ENCODE data around the gene MT1F. TPM values are rescaled to one million over a fixed set of nuclear protein-coding genes. Genes with fewer than 3 reads are reported as not detected.

Gene MT1F
- total and polyA plus RNA-seq, 10 of the 15 experiments (the other 5 are each of a cell fraction or from before 2014, with no cell fraction given): 0.28 to 2.5 (median 1.1) TPM; not detected in 1

DNA sequence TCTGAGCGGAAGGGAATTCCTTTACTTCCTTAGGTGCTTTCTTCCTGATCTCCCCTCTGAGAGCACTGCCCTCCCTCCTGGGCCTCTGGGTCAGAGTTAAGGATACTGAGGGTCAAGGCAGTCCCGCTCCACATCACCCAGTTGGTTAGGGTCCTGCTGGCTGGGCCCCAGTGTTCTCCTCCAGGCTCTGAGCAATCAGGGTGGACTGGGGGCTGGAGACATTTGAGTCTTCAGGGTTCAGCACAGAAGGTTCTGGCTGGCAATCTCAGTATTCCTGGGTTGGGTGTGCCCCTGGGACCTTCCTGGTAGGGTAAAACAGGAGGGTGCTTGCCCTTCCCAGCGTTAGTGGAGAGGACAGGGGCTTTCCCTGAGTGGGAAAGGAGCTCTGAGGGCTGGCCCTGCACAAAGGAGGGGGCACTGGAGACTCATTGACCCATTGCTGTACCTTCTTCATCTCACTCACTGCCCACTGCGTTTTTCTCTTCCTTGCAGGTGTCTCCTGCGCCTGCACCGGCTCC, 24.9 kb upstream of the MT1F start:
- in situ Hi-C loops (cut with MboI): no loop called here
- ChIA-PET CTCF (no interaction called here), SMC1A (ENCODE audit: uncharacterized antibody, unreplicated experiment) (interaction anchor here (1.2 kb wide), 1 partner anchor 9 kb away, joined by 4 read pairs; no protein-coding TSS in a partner anchor), RAD21 (ENCODE audit: unreplicated experiment) (interaction anchor here (1.7 kb wide), 1 partner anchor 10 kb away, joined by 5 read pairs; no protein-coding TSS in a partner anchor), POLR2A (no interaction called here)
- FAIRE-seq (no peak), ATAC-seq (no peak), DNase-seq (ENCODE audit: low read depth, low spot score) (no peak)
- Histone ChIP-seq H3K9me3 (replicated peaks; ENCODE audit: control insufficient read depth, insufficient read depth, low read length) (no peaks in the 10 kb centered on the region), H4K20me1 (ENCODE audit: control insufficient read depth, insufficient read depth) (no peaks in the 10 kb centered on the region), H3K27ac (ENCODE audit: control insufficient read depth, insufficient read depth) (no peak overlapping the region), H3K4me3 (no peak overlapping the region), H3K36me3 (ENCODE audit: control insufficient read depth in 2 of 2, insufficient read depth in 2 of 2, low read length in 1 of 2) (no peaks in the 10 kb centered on the region), H2AFZ (ENCODE audit: control insufficient read depth, low read depth, low read length) (no peak overlapping the region), H3K4me2 (ENCODE audit: control insufficient read depth, insufficient read depth) (no peak overlapping the region), H3K4me1 (ENCODE audit: control insufficient read depth, insufficient read depth, low read length) (peaks cover 15% of the 10 kb centered on the region), H3K79me2 (ENCODE audit: control insufficient read depth, insufficient read depth, low read length) (no peaks in the 10 kb centered on the region), H3K9ac (ENCODE audit: control insufficient read depth, insufficient read depth, low read length) (no peak overlapping the region), H3K27me3 (replicated peaks in 1 of 2; ENCODE audit: control insufficient read depth in 2 of 2, insufficient read depth in 2 of 2, low read length in 1 of 2) (peaks cover 15 to 24% of the 10 kb centered on the region in 2 experiments)
- WGBS (ENCODE audit: insufficient coverage, insufficient replicate concordance, low lambda C conversion rate, missing lambda C conversion rate): 7% methylated on average over 6 of the region's 6 CpGs
- intact Hi-C loops (cut with micrococcal nuclease; ENCODE audit: unreplicated experiment): no loop called here
- no TSS peak for BruUV-seq (replicated peaks)
- TF ChIP-seq, protein P1, sequence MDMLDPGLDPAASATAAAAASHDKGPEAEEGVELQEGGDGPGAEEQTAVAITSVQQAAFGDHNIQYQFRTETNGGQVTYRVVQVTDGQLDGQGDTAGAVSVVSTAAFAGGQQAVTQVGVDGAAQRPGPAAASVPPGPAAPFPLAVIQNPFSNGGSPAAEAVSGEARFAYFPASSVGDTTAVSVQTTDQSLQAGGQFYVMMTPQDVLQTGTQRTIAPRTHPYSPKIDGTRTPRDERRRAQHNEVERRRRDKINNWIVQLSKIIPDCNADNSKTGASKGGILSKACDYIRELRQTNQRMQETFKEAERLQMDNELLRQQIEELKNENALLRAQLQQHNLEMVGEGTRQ (IDR thresholded peaks at IDR 0.05; ENCODE audit: borderline replicate concordance, low read depth, low read length): no peak
- TF ChIP-seq ATF7 (IDR thresholded peaks at IDR 0.05; ENCODE audit: low read depth) (no peak), TAF1 (IDR thresholded peaks at IDR 0.05; ENCODE audit: borderline replicate concordance, low read depth, low read length) (no peak), NR2F1 (conservative IDR thresholded peaks at IDR 0.05) (no peak), STAT1 (conservative IDR thresholded peaks at IDR 0.05) (no peak), TCF3 (IDR thresholded peaks at IDR 0.05; ENCODE audit: borderline replicate concordance, insufficient read depth, low read depth, low read length) (no peak), HDAC2 (IDR thresholded peaks at IDR 0.05) (no peak), FOXK2 (IDR thresholded peaks at IDR 0.05) (no peak), POU2F2 (IDR thresholded peaks at IDR 0.05; ENCODE audit: borderline replicate concordance, low read depth, low read length) (no peak), ZSCAN29 (IDR thresholded peaks at IDR 0.05) (no peak), CBFB (IDR thresholded peaks at IDR 0.05; ENCODE audit: low read depth) (no peak), IKZF1 (conservative IDR thresholded peaks at IDR 0.05) (no peak), YBX1 (IDR thresholded peaks at IDR 0.05) (no peak)
- TF ChIP-seq, protein P2, sequence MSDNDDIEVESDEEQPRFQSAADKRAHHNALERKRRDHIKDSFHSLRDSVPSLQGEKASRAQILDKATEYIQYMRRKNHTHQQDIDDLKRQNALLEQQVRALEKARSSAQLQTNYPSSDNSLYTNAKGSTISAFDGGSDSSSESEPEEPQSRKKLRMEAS (IDR thresholded peaks at IDR 0.05; ENCODE audit: low read depth, low read length): no peak
- TF ChIP-seq, protein P3, sequence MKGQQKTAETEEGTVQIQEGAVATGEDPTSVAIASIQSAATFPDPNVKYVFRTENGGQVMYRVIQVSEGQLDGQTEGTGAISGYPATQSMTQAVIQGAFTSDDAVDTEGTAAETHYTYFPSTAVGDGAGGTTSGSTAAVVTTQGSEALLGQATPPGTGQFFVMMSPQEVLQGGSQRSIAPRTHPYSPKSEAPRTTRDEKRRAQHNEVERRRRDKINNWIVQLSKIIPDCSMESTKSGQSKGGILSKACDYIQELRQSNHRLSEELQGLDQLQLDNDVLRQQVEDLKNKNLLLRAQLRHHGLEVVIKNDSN (IDR thresholded peaks at IDR 0.05; ENCODE audit: borderline replicate concordance, extremely low read length, insufficient read depth, low read depth, low read length): no peak

Data from GM12878 (cell line).